HFFc6 (cell line): ENCODE data around the gene ABLIM1. TPM values are rescaled to one million over a fixed set of nuclear protein-coding genes. Genes with fewer than 3 reads are reported as not detected.
A peak's percentile ranks its signal among the peaks of the same experiment; 100 is the strongest.

Experiments
- DNase-seq: peaks from one replicate; pipeline ENCODE4 v3.0.0-alpha.2; 2018
- H3K27ac Mint-ChIP-seq: 2 replicates; pipeline ENCODE4 v1.8.0; 2020; ENCODE audit warnings: mild to moderate bottlenecking, mixed read lengths
- H3K27me3 Mint-ChIP-seq: 2 replicates; pipeline ENCODE4 v1.8.0; 2021; ENCODE audit warnings: mild to moderate bottlenecking, moderate library complexity, mixed read lengths; ENCODE audit not compliant: insufficient read depth
- H3K36me3 Mint-ChIP-seq: 2 replicates; pipeline ENCODE4 v1.8.0; 2021; ENCODE audit warnings: low read depth, mixed read lengths
- H3K4me1 Mint-ChIP-seq: 2 replicates; pipeline ENCODE4 v1.8.0; 2020; ENCODE audit warnings: low read depth, mixed read lengths
- H3K4me3 Mint-ChIP-seq: 2 replicates; pipeline ENCODE4 v1.8.0; 2020; ENCODE audit warnings: mild to moderate bottlenecking, moderate library complexity, mixed read lengths
- H3K9me3 Mint-ChIP-seq: 2 replicates; pipeline ENCODE4 v1.8.0; 2020; ENCODE audit warnings: mild to moderate bottlenecking, mixed read lengths
- total RNA-seq, 6 experiments: library from RNA; stranded (reverse); fragmentation: NEBNext Ultra II Directional; extraction: Animal tissue kit (Norgen Biotek cat#: 25700); gene quantifications; 2 replicates in 1 of 6; 3 replicates in 5 of 6; pipeline ENCODE4 v1.2.3, GENCODE V29; 2021
- TF ChIP-seq, protein P1 (sequence below): fragments of 200-600 bp; sonication (generic); IDR thresholded peaks from 2 replicates; pipeline ENCODE4 v1.5.0; 2021; ENCODE audit warnings: antibody characterized with exemption, mild to moderate bottlenecking

ABLIM1 gene
- total RNA-seq, 6 experiments from 2014 or later: 8.0 to 14.6 (median 8.7) TPM

DNA sequence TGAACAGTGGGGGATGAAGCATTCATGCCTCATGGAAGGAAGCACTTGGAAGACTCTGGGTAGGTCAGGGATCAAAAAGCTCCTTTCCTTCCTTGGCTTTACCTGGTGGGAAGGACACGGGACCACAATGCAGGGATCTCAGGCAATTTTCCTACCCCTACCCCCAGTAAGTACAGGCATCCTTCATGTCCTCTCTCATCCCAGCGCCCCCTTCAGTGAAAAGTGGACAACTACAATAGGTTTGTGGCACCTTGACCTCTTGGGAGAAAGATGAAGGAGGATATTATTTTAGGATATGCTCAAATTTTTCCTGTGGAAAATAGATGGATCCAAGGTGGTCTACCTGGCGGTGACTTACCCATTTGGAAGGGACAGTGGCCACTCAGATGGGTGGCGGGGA lies 270.3 kb downstream of the ABLIM1 start:
- Mint-ChIP-seq H3K27ac (no peak overlapping the region), H3K9me3 (no peaks in the 10 kb centered on the region), H3K4me1 (peaks cover 30% of the 10 kb centered on the region), H3K36me3 (no peaks in the 10 kb centered on the region), H3K27me3 (peaks cover 17% of the 10 kb centered on the region), H3K4me3 (no peak overlapping the region)
- no peak for DNase-seq
- TF ChIP-seq, protein P1, sequence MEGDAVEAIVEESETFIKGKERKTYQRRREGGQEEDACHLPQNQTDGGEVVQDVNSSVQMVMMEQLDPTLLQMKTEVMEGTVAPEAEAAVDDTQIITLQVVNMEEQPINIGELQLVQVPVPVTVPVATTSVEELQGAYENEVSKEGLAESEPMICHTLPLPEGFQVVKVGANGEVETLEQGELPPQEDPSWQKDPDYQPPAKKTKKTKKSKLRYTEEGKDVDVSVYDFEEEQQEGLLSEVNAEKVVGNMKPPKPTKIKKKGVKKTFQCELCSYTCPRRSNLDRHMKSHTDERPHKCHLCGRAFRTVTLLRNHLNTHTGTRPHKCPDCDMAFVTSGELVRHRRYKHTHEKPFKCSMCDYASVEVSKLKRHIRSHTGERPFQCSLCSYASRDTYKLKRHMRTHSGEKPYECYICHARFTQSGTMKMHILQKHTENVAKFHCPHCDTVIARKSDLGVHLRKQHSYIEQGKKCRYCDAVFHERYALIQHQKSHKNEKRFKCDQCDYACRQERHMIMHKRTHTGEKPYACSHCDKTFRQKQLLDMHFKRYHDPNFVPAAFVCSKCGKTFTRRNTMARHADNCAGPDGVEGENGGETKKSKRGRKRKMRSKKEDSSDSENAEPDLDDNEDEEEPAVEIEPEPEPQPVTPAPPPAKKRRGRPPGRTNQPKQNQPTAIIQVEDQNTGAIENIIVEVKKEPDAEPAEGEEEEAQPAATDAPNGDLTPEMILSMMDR: peak; percentile 22; the same call in 1 of the 2 replicates

DNA sequence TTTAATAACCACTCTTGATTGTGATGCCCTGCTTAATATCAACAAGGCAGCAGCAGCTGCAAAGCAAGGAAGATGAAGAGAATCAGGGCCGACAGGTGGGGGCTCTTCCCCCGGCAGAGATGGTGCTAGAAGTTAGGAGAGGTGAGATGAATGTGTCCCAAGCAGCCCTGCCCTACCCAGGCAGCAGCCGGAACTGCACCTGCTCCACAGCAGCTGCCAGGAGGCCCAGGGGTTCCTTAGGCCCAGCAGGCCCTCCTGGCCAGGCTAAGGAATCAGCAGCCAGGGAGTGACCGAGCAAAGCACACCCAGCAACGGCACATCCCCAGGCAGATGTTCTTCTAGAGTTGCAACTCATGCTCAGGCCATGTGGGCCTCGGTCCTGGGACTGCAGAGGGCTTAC lies 271.6 kb downstream of the ABLIM1 start:
- no peaks in the 10 kb centered on the region for H3K9me3 Mint-ChIP-seq
- H3K4me3 Mint-ChIP-seq: no peak overlapping the region

GRCh38 chr10:114385557-114385956 lies 272.5 kb downstream of the ABLIM1 start:
- TF ChIP-seq, protein P1: no peak
- Mint-ChIP-seq H3K4me3 (no peak overlapping the region), H3K4me1 (peaks cover 24% of the 10 kb centered on the region), H3K27me3 (peaks cover 20% of the 10 kb centered on the region), H3K36me3 (no peaks in the 10 kb centered on the region), H3K27ac (no peak overlapping the region), H3K9me3 (no peaks in the 10 kb centered on the region)
- DNase-seq: no peak

More for the DNA sequence above, 271.6 kb downstream of the ABLIM1 start:
- Mint-ChIP-seq H3K4me1 (peaks cover 30% of the 10 kb centered on the region), H3K27ac (no peak overlapping the region), H3K36me3 (no peaks in the 10 kb centered on the region), H3K27me3 (peaks cover 20% of the 10 kb centered on the region)
- TF ChIP-seq, protein P1: no peak
- DNase-seq: no peak

DNA sequence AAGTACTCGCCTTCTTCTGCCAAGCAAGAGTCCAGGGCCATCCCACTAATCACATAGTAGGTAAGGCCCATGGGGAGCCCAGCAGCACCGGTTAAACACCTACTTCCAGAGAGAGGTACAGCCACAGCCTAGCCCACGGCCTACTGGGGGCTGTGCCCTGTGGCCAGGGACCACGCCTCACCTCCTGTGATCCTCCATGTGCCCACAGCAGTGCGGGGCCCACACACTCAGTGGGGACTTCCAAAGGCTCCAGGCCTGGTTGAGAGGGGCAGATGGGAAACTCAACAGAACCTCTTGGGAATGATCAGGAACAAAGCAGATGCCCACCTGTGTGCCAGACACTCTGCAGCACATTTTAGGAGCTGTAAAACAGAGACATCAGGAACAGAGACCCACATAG lies 273.5 kb downstream of the ABLIM1 start:
- no peak for DNase-seq
- H3K4me1 Mint-ChIP-seq: peaks cover 17% of the 10 kb centered on the region
- H3K27ac Mint-ChIP-seq: no peak overlapping the region
- H3K9me3 Mint-ChIP-seq: no peaks in the 10 kb centered on the region
- no peak overlapping the region for H3K4me3 Mint-ChIP-seq
- no peaks in the 10 kb centered on the region for H3K36me3 Mint-ChIP-seq
- peaks cover 24% of the 10 kb centered on the region for H3K27me3 Mint-ChIP-seq
- TF ChIP-seq, protein P1: no peak

DNA sequence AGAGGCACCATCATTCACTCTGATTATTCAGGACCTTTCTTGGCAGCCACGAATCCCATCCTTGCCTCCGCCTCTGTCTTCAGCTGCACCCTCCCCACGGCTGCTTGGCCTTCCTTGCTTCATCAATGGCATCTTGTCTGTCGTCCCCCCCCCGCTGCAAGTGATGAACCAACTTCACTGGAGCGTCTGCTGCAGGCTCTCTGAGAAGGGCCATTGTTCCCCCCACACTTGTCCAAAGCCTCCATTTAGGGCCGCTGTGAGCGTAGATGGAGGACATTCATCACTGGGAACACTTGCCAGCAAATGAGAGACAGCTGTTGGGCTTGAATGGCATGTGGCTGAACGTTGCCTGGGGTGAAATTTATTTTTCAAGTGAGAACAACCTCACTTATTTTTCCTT lies 273.9 kb downstream of the ABLIM1 start:
- DNase-seq: no peak
- H3K27ac Mint-ChIP-seq: no peak overlapping the region
- peaks cover 13% of the 10 kb centered on the region for H3K4me1 Mint-ChIP-seq
- H3K9me3 Mint-ChIP-seq: no peaks in the 10 kb centered on the region
- H3K36me3 Mint-ChIP-seq: no peaks in the 10 kb centered on the region
- H3K4me3 Mint-ChIP-seq: no peak overlapping the region
- H3K27me3 Mint-ChIP-seq: peaks cover 24% of the 10 kb centered on the region
- TF ChIP-seq, protein P1: no peak

Other genes starting within 250 kb of the ABLIM1 start
- gene FHIP2A, start 163.5 kb upstream of the ABLIM1 start, total RNA-seq: 10 to 100 TPM; 35.1 to 54.1 (median 42.6) TPM